Measurements from ENCODE around the gene NCOA7.

GRCh38 chr6:125798734-125799508 is 8.2 kb downstream of the NCOA7 start:
- TF ChIP-seq CTCF (IDR thresholded peaks at IDR 0.05) (no peak), ZFX (IDR thresholded peaks at IDR 0.05; ENCODE audit: borderline replicate concordance) (no peak)

Data from 22Rv1 (cell line).